ENCODE data around the gene ANTXR1.

The ANTXR1 gene

DNA sequence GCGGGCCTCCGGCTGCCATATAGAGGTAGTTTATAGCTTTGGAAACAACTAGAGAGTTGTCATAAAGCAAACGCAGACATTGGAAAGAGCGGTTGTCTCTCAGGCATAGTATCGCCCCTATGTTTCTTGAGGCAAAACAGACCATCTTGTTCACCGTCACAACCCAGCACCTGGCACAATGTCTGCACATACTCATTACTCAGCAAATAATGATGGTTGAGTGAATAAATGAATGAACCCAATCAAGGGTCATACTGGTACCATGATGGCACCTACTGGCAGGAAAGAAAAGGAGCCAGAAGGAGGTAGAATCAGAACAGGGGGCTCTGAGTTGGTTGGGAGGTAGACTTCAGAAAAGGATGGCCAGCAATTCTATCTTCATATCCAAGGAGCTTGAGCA lies 118.5 kb downstream of the ANTXR1 start:
- Histone ChIP-seq H3K9me3 (ENCODE audit: control extremely low read depth in 1 of 5, control insufficient read depth in 4 of 5, insufficient read depth in 2 of 5, low read depth in 1 of 5, low read length in 4 of 5) (no peaks in the 10 kb centered on the region), H3K36me3 (ENCODE audit: control insufficient read depth in 4 of 4, insufficient read depth in 4 of 4, low read length in 3 of 4) (no peaks in the 10 kb centered on the region), H3K4me3 (ENCODE audit: control insufficient read depth in 1 of 7, extremely low read depth in 1 of 7, insufficient read depth in 4 of 7, low read depth in 2 of 7, low read length in 6 of 7) (no peak overlapping the region), H3K27me3 (replicated peaks in 2 of 5; ENCODE audit: control insufficient read depth in 4 of 5, insufficient read depth in 5 of 5, low read length in 4 of 5) (peaks cover 0 to 2% (median 0%) of the 10 kb centered on the region in 5 experiments), H3K4me1 (ENCODE audit: control extremely low read depth in 1 of 4, control insufficient read depth in 4 of 4, insufficient read depth in 4 of 4, low read length in 3 of 4) (no peaks in the 10 kb centered on the region), H3K27ac (ENCODE audit: insufficient read depth in 1 of 2, low read depth in 1 of 2, low read length in 2 of 2, poor library complexity in 1 of 2, severe bottlenecking in 2 of 2) (no peak overlapping the region)
- POLR2A ChIA-PET = no interaction called here
- DNase-seq = no peak
- CTCF ChIA-PET = no interaction called here
- 100% methylated on average over 2 of the region's 6 CpGs for WGBS (ENCODE audit: insufficient coverage)

DNA sequence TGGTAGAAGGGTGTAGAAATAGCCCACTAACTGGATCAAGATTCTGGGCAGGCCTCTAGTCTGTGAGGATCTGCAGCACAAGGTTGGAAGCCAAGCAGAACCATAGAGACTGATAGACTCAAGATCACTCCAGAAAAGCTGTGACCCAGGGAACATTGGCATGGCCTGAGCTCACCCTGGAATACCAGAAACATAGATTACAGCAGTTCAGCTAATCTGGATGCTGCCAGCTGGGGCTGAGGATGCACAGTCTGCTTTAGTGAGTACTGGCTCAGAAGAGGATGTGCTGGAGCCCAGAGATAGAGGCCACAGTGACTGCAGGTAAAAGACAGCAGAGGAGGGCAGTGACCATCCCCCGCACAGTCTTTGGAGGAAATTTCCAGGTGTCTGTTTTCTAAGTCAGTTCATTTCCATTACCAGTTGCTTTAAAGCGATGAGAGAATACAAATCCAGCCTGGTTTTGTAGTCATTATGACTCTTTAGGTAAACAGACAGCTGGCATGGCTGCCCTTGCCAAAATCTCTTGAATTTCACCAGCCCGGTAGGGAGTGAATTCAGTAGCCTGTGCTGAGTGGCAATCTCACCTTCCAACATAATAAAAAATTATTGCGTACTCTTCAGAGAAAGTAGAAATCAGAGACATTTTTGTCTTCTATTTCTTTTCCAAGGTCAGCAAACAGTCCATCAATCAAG lies 119.2 kb downstream of the ANTXR1 start:
- Histone ChIP-seq H3K9me3 (ENCODE audit: control extremely low read depth in 1 of 5, control insufficient read depth in 4 of 5, insufficient read depth in 2 of 5, low read depth in 1 of 5, low read length in 4 of 5) (no peaks in the 10 kb centered on the region), H3K27ac (ENCODE audit: insufficient read depth in 1 of 2, low read depth in 1 of 2, low read length in 2 of 2, poor library complexity in 1 of 2, severe bottlenecking in 2 of 2) (no peak overlapping the region), H3K36me3 (ENCODE audit: control insufficient read depth in 4 of 4, insufficient read depth in 4 of 4, low read length in 3 of 4) (no peaks in the 10 kb centered on the region), H3K4me1 (ENCODE audit: control extremely low read depth in 1 of 4, control insufficient read depth in 4 of 4, insufficient read depth in 4 of 4, low read length in 3 of 4) (no peaks in the 10 kb centered on the region), H3K4me3 (ENCODE audit: control insufficient read depth in 1 of 7, extremely low read depth in 1 of 7, insufficient read depth in 4 of 7, low read depth in 2 of 7, low read length in 6 of 7) (no peak overlapping the region), H3K27me3 (replicated peaks in 2 of 5; ENCODE audit: control insufficient read depth in 4 of 5, insufficient read depth in 5 of 5, low read length in 4 of 5) (peaks cover 0 to 2% (median 0%) of the 10 kb centered on the region in 5 experiments)
- CTCF ChIA-PET = no interaction called here
- POLR2A ChIA-PET = no interaction called here
- DNase-seq = peak in 1 of 3 donors; percentile 6
- whole genome bisulfite sequencing (ENCODE audit: insufficient coverage) = 100% methylated on average over 3 of the region's 4 CpGs

DNA sequence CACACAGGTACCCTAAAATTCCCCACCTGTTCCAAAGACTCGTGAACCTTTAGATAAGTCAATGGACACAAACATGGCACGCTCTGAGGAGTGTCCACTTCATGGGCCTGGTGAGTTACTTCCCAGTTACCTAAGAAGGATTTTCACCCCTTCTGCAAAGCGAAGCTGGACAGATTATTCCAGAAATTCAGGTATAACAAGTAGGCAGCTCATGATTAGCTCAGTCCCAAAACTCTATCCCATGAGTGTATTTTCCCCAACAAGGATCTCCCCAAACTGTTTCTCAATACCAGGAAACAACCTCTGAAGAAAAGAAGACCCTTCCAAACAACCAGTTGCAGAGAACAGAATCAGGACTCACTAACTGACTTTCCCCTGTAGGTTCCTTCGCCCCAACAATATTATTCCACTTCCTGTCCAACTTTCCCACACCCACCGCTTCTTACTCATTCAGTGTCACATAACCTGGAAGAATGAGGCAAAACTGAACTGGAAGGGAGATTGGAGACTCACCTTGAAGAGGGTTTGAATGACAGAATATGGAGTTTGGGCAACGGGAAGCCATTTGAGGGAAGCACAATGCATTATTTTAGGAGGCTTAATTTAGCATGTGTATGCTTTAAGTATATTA lies 120.1 kb downstream of the ANTXR1 start:
- no peak for DNase-seq
- no peaks in the 10 kb centered on the region for H3K36me3 ChIP-seq (ENCODE audit: control insufficient read depth in 4 of 4, insufficient read depth in 4 of 4, low read length in 3 of 4)
- WGBS (ENCODE audit: insufficient coverage) = 100% methylated on average over 2 of the region's 6 CpGs
- CTCF ChIA-PET = no interaction called here
- no peaks in the 10 kb centered on the region for H3K4me1 ChIP-seq (ENCODE audit: control extremely low read depth in 1 of 4, control insufficient read depth in 4 of 4, insufficient read depth in 4 of 4, low read length in 3 of 4)
- no peak overlapping the region for H3K4me3 ChIP-seq (ENCODE audit: control insufficient read depth in 1 of 7, extremely low read depth in 1 of 7, insufficient read depth in 4 of 7, low read depth in 2 of 7, low read length in 6 of 7)
- no peak overlapping the region for H3K27ac ChIP-seq (ENCODE audit: insufficient read depth in 1 of 2, low read depth in 1 of 2, low read length in 2 of 2, poor library complexity in 1 of 2, severe bottlenecking in 2 of 2)
- no peaks in the 10 kb centered on the region for H3K9me3 ChIP-seq (ENCODE audit: control extremely low read depth in 1 of 5, control insufficient read depth in 4 of 5, insufficient read depth in 2 of 5, low read depth in 1 of 5, low read length in 4 of 5)
- H3K27me3 ChIP-seq (replicated peaks in 2 of 5; ENCODE audit: control insufficient read depth in 4 of 5, insufficient read depth in 5 of 5, low read length in 4 of 5) = no peaks in the 10 kb centered on the region
- POLR2A ChIA-PET = no interaction called here

DNA sequence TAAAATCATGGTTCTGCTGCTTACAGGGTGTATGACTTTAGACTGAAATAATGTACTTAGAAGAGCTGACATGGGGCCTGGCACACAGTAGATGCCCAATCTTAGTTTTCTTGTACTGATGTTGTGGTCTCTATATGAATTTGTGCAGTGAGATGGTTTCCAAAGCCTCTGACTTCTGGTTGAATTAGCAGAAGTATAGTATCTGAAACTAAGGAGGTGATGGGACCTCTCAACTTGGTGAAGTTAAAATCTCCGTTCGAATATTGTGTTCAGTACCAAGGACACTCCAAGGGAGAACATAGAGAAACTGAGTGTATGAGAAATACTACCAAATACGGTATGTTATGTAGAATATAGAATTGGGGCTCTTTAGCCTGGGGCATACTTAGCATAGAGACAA lies 120.9 kb downstream of the ANTXR1 start:
- WGBS (ENCODE audit: insufficient coverage) = 96% methylated on average over 3 of the region's 3 CpGs
- H3K9me3 ChIP-seq (ENCODE audit: control extremely low read depth in 1 of 5, control insufficient read depth in 4 of 5, insufficient read depth in 2 of 5, low read depth in 1 of 5, low read length in 4 of 5) = no peaks in the 10 kb centered on the region
- ChIA-PET POLR2A (no interaction called here), CTCF (no interaction called here)
- no peaks in the 10 kb centered on the region for H3K36me3 ChIP-seq (ENCODE audit: control insufficient read depth in 4 of 4, insufficient read depth in 4 of 4, low read length in 3 of 4)
- H3K27me3 ChIP-seq (replicated peaks in 2 of 5; ENCODE audit: control insufficient read depth in 4 of 5, insufficient read depth in 5 of 5, low read length in 4 of 5) = no peaks in the 10 kb centered on the region
- no peaks in the 10 kb centered on the region for H3K4me1 ChIP-seq (ENCODE audit: control extremely low read depth in 1 of 4, control insufficient read depth in 4 of 4, insufficient read depth in 4 of 4, low read length in 3 of 4)
- no peak for DNase-seq
- no peak overlapping the region for H3K4me3 ChIP-seq (ENCODE audit: control insufficient read depth in 1 of 7, extremely low read depth in 1 of 7, insufficient read depth in 4 of 7, low read depth in 2 of 7, low read length in 6 of 7)
- H3K27ac ChIP-seq (ENCODE audit: insufficient read depth in 1 of 2, low read depth in 1 of 2, low read length in 2 of 2, poor library complexity in 1 of 2, severe bottlenecking in 2 of 2) = no peak overlapping the region

DNA sequence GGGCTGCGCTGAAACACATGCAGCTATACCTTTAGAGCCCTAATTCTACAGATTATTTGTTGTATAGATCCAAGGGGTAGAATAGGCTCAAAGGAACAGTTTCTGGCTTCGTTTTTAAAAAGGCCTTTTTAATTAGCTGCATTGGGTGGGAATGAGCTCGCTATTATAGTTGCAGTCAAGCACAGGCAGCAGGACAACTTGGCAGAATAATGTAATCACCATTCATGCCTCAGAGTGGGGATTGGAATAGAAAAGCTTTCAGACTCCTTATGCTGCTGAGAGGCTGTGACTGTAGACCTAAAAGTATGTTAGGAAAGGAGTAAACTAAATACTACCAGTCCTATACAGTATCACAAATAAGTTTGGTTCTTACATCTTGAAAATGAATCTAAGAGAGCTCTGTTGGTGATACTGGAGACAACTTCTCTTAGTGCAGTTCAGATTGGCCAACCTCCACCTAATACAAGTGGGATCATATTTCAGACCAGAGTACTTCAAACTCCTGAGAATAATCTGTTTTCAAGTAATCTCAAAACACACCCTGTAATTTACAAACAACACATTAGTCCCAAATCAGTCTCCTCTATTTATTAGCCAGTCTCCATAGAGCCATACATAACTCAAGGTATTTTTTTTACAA lies 121.4 kb downstream of the ANTXR1 start:
- CTCF ChIA-PET = no interaction called here
- Histone ChIP-seq H3K4me1 (ENCODE audit: control extremely low read depth in 1 of 4, control insufficient read depth in 4 of 4, insufficient read depth in 4 of 4, low read length in 3 of 4) (no peaks in the 10 kb centered on the region), H3K4me3 (ENCODE audit: control insufficient read depth in 1 of 7, extremely low read depth in 1 of 7, insufficient read depth in 4 of 7, low read depth in 2 of 7, low read length in 6 of 7) (no peak overlapping the region), H3K27ac (ENCODE audit: insufficient read depth in 1 of 2, low read depth in 1 of 2, low read length in 2 of 2, poor library complexity in 1 of 2, severe bottlenecking in 2 of 2) (no peak overlapping the region), H3K27me3 (replicated peaks in 2 of 5; ENCODE audit: control insufficient read depth in 4 of 5, insufficient read depth in 5 of 5, low read length in 4 of 5) (no peaks in the 10 kb centered on the region), H3K9me3 (ENCODE audit: control extremely low read depth in 1 of 5, control insufficient read depth in 4 of 5, insufficient read depth in 2 of 5, low read depth in 1 of 5, low read length in 4 of 5) (no peaks in the 10 kb centered on the region), H3K36me3 (ENCODE audit: control insufficient read depth in 4 of 4, insufficient read depth in 4 of 4, low read length in 3 of 4) (no peaks in the 10 kb centered on the region)
- 90% methylated on average over 2 of the region's 3 CpGs for WGBS (ENCODE audit: insufficient coverage)
- POLR2A ChIA-PET = no interaction called here
- no peak for DNase-seq

DNA sequence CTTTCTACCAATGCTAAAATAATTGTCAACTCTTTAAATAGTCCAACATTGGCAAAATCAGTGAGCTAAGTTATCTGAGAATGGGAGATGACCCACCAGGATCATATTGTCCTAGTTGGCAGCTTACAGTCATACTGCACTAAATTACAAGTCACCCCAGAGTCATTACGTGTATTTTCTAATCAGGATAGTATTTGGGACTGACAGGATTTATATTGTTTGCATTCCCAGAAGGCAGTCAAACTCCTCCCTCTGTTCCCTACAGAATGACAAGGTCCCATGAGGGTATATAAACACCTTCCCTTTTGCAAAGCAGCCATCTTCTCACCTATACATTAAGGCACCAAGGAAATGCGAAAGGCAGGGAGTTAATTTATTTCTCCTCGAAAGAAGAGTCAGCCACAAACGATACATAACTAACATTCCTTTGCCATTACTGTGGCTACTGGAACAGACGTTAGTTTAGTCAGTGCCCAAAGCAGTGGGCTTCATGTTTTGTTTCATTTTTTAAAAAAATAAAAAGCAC lies 125.3 kb downstream of the ANTXR1 start:
- Histone ChIP-seq H3K4me1 (ENCODE audit: control extremely low read depth in 1 of 4, control insufficient read depth in 4 of 4, insufficient read depth in 4 of 4, low read length in 3 of 4) (no peaks in the 10 kb centered on the region), H3K9me3 (ENCODE audit: control extremely low read depth in 1 of 5, control insufficient read depth in 4 of 5, insufficient read depth in 2 of 5, low read depth in 1 of 5, low read length in 4 of 5) (no peaks in the 10 kb centered on the region), H3K36me3 (ENCODE audit: control insufficient read depth in 4 of 4, insufficient read depth in 4 of 4, low read length in 3 of 4) (no peaks in the 10 kb centered on the region), H3K27ac (ENCODE audit: insufficient read depth in 1 of 2, low read depth in 1 of 2, low read length in 2 of 2, poor library complexity in 1 of 2, severe bottlenecking in 2 of 2) (no peak overlapping the region), H3K4me3 (ENCODE audit: control insufficient read depth in 1 of 7, extremely low read depth in 1 of 7, insufficient read depth in 4 of 7, low read depth in 2 of 7, low read length in 6 of 7) (no peak overlapping the region), H3K27me3 (replicated peaks in 2 of 5; ENCODE audit: control insufficient read depth in 4 of 5, insufficient read depth in 5 of 5, low read length in 4 of 5) (no peaks in the 10 kb centered on the region)
- POLR2A ChIA-PET = no interaction called here
- 100% methylated on average over 1 of the region's 5 CpGs for WGBS (ENCODE audit: insufficient coverage)
- CTCF ChIA-PET = no interaction called here
- no peak for DNase-seq

DNA sequence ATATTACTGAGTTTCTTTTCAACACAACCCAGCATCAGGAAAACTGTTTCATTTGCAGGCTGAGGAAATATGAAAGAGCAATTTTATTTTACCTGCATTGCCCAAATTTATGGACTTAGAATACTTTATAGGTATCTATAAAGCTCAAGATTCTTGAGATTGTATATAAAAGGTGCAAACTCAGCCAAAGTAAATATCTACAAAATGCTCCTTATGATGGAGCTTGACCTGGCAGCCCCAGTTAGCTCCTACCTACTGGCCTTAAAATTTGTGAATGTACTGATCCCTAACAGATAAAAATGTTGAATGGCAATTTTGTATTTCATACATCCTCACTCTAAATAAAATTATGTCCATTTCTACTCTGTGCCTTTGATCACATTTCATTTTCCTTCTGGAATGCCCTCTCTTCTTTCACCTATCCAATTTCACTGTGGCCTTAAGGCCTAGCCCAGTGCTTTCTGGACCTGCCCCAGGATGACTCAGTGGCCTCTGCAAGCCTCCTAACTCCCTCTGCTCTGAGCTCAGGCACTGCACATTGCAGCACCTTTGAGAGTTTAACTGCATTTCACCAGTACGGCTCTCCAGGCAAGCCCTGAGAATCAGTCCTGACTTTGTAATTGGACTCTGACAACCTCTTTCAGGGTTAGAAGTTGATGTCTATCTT lies 125.9 kb downstream of the ANTXR1 start:
- no peak overlapping the region for H3K27ac ChIP-seq (ENCODE audit: insufficient read depth in 1 of 2, low read depth in 1 of 2, low read length in 2 of 2, poor library complexity in 1 of 2, severe bottlenecking in 2 of 2)
- H3K4me1 ChIP-seq (ENCODE audit: control extremely low read depth in 1 of 4, control insufficient read depth in 4 of 4, insufficient read depth in 4 of 4, low read length in 3 of 4) = no peaks in the 10 kb centered on the region
- DNase-seq = no peak
- no peaks in the 10 kb centered on the region for H3K36me3 ChIP-seq (ENCODE audit: control insufficient read depth in 4 of 4, insufficient read depth in 4 of 4, low read length in 3 of 4)
- no peaks in the 10 kb centered on the region for H3K27me3 ChIP-seq (replicated peaks in 2 of 5; ENCODE audit: control insufficient read depth in 4 of 5, insufficient read depth in 5 of 5, low read length in 4 of 5)
- 100% methylated on average over 1 of the region's 1 CpG for WGBS (ENCODE audit: insufficient coverage)
- ChIA-PET CTCF (no interaction called here), POLR2A (no interaction called here)
- no peak overlapping the region for H3K4me3 ChIP-seq (ENCODE audit: control insufficient read depth in 1 of 7, extremely low read depth in 1 of 7, insufficient read depth in 4 of 7, low read depth in 2 of 7, low read length in 6 of 7)
- H3K9me3 ChIP-seq (ENCODE audit: control extremely low read depth in 1 of 5, control insufficient read depth in 4 of 5, insufficient read depth in 2 of 5, low read depth in 1 of 5, low read length in 4 of 5) = no peaks in the 10 kb centered on the region

Measured in common myeloid progenitor, CD34-positive (primary cell).